Neural crest cell (in vitro differentiated cells): ENCODE data around the gene SLC38A3. TPM values are rescaled to one million over a fixed set of nuclear protein-coding genes. Genes with fewer than 3 reads are reported as not detected.

ENCODE experiments used
- DNase-seq: peaks from one replicate; pipeline ENCODE4 v3.0.0; 2021; ENCODE audit warnings: low read depth, mixed read lengths, low spot score
- H3K27ac Mint-ChIP-seq: one replicate; pipeline ENCODE4 v1.8.0; 2021; ENCODE audit warnings: mild to moderate bottlenecking, mixed read lengths; ENCODE audit not compliant: unreplicated experiment
- H3K27me3 Mint-ChIP-seq: 2 replicates; pipeline ENCODE4 v1.8.0; 2021; ENCODE audit warnings: low read depth, mild to moderate bottlenecking, mixed read lengths
- H3K36me3 Mint-ChIP-seq: 2 replicates; pipeline ENCODE4 v1.8.0; 2021; ENCODE audit warnings: low read depth, mild to moderate bottlenecking, mixed read lengths
- H3K4me1 Mint-ChIP-seq: 2 replicates; pipeline ENCODE4 v1.8.0; 2021; ENCODE audit warnings: mixed read lengths
- H3K4me3 Mint-ChIP-seq: one replicate; pipeline ENCODE4 v1.8.0; 2021; ENCODE audit warnings: mild to moderate bottlenecking, mixed read lengths
- H3K9me3 Mint-ChIP-seq: 2 replicates; pipeline ENCODE4 v1.8.0; 2021; ENCODE audit warnings: mixed read lengths
- total RNA-seq: library from RNA; stranded (reverse); gene quantifications from 2 replicates; pipeline ENCODE4 v1.2.1, GENCODE V29; 2021
- TF ChIP-seq, protein P1 (sequence below): fragments of 200-600 bp; sonication (generic); conservative IDR thresholded peaks from 2 replicates; pipeline ENCODE4 v1.5.0; 2021; ENCODE audit warnings: antibody characterized with exemption, mild to moderate bottlenecking

Gene SLC38A3
- total RNA-seq, 1 donor from 2014 or later, result 2.7 TPM

- TF ChIP-seq, protein P1, sequence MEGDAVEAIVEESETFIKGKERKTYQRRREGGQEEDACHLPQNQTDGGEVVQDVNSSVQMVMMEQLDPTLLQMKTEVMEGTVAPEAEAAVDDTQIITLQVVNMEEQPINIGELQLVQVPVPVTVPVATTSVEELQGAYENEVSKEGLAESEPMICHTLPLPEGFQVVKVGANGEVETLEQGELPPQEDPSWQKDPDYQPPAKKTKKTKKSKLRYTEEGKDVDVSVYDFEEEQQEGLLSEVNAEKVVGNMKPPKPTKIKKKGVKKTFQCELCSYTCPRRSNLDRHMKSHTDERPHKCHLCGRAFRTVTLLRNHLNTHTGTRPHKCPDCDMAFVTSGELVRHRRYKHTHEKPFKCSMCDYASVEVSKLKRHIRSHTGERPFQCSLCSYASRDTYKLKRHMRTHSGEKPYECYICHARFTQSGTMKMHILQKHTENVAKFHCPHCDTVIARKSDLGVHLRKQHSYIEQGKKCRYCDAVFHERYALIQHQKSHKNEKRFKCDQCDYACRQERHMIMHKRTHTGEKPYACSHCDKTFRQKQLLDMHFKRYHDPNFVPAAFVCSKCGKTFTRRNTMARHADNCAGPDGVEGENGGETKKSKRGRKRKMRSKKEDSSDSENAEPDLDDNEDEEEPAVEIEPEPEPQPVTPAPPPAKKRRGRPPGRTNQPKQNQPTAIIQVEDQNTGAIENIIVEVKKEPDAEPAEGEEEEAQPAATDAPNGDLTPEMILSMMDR, result no peak
- Mint-ChIP-seq H3K36me3 (no peaks in the 10 kb centered on the region), H3K27me3 (no peaks in the 10 kb centered on the region), H3K27ac (no peak overlapping the region), H3K4me1 (peaks cover 27% of the 10 kb centered on the region), H3K4me3 (no peak overlapping the region), H3K9me3 (no peaks in the 10 kb centered on the region)
- no peak for DNase-seq
Measured at GRCh38 chr3:50167841-50168209, 37.2 kb upstream of the SLC38A3 start.

GRCh38 chr3:50168388-50168787 lies 36.7 kb upstream of the SLC38A3 start:
- Mint-ChIP-seq H3K36me3 (no peaks in the 10 kb centered on the region), H3K4me1 (peaks cover 27% of the 10 kb centered on the region), H3K4me3 (no peak overlapping the region), H3K9me3 (no peaks in the 10 kb centered on the region), H3K27ac (no peak overlapping the region), H3K27me3 (no peaks in the 10 kb centered on the region)
- TF ChIP-seq, protein P1, result no peak
- no peak for DNase-seq

- Mint-ChIP-seq H3K9me3 (no peaks in the 10 kb centered on the region), H3K27me3 (no peaks in the 10 kb centered on the region), H3K36me3 (no peaks in the 10 kb centered on the region)
Measured at GRCh38 chr3:50168791-50169190, 36.3 kb upstream of the SLC38A3 start.

GRCh38 chr3:50169232-50169832 lies 35.7 kb upstream of the SLC38A3 start:
- Mint-ChIP-seq H3K27me3 (no peaks in the 10 kb centered on the region), H3K27ac (no peak overlapping the region), H3K4me3 (no peak overlapping the region), H3K9me3 (no peaks in the 10 kb centered on the region), H3K4me1 (peaks cover 27% of the 10 kb centered on the region), H3K36me3 (no peaks in the 10 kb centered on the region)
- DNase-seq, result no peak
- TF ChIP-seq, protein P1, result no peak

More at GRCh38 chr3:50168791-50169190, 36.3 kb upstream of the SLC38A3 start:
- Mint-ChIP-seq H3K27ac (no peak overlapping the region), H3K4me1 (peaks cover 27% of the 10 kb centered on the region), H3K4me3 (no peak overlapping the region)
- TF ChIP-seq, protein P1, result no peak
- DNase-seq, result no peak

- no peak for DNase-seq
- H3K4me3 Mint-ChIP-seq, result no peak overlapping the region
- H3K27me3 Mint-ChIP-seq, result no peaks in the 10 kb centered on the region
- H3K9me3 Mint-ChIP-seq, result no peaks in the 10 kb centered on the region
- H3K27ac Mint-ChIP-seq, result no peak overlapping the region
- TF ChIP-seq, protein P1, result no peak
- peaks cover 27% of the 10 kb centered on the region for H3K4me1 Mint-ChIP-seq
- no peaks in the 10 kb centered on the region for H3K36me3 Mint-ChIP-seq
Measured at GRCh38 chr3:50169858-50170257, 35.2 kb upstream of the SLC38A3 start.
